Melanocyte of skin (primary cell): ENCODE results near the gene NUCKS1. TPM values are rescaled to one million over a fixed set of nuclear protein-coding genes. Genes with fewer than 3 reads are reported as not detected.

Source experiments
- small RNA-seq, 2 donors: library from RNA; depleted of rRNA; stranded (forward); fragments of <200 nt; gene quantifications; one replicate each; pipeline ENCODE3, GENCODE V24; 2012
- total RNA-seq, 2 donors: library from RNA; depleted of rRNA; stranded (reverse); fragments of >200 nt; gene quantifications; 2 replicates each; pipeline ENCODE4 v1.2.3, GENCODE V29; 2012

Gene NUCKS1
- total RNA-seq, result 100 to 1,000 TPM in 1 of 2 donors, 10 to 100 TPM in 1; 54.7 to 119 TPM

DNA sequence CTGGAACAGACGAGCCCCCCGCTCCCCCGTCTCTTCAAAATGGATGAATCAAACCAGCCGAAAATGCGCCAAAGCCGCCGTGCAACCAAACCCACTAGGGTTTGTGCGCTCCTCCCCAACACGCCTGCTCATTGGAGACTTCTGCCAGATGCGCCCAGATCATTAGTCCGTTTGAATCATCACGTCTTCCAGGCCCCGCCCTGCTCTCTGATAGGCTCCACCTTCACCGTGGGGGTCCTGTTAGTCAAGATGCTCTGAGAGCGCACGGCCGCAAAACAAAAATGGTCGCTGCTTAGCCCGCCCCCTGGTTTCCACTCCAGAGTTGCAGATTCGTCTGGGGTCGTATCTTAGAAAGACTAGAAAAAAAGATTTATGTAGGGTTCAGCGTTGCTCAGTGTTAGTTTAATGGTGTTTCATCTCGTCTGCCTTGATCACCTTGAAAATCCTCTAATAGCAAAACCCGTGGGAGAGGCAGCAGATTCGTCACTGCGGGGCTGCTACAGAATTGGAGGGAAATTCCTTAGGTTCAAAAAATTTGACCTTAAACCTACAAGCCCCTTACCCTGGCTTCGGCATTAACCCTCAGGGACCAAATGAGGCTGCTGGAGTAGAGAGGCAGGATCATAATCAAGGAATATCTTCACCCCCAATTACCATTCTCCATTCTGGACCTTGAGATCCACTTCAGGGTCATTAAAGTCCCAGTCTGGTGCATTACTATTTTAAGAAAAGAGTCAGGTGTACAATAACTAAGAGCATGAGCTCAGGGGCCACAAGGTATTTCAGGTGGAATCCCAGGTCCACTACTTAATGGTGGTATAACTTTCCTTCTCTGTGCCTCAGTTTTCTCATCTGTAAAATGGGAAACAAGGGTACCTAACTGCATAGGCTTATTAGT, at the start of gene NUCKS1:
TSS of gene NUCKS1 (minus strand) at position 45 of the 898 bp plus-strand sequence. CDS start 209 bp downstream, outside the sequence.

DNA sequence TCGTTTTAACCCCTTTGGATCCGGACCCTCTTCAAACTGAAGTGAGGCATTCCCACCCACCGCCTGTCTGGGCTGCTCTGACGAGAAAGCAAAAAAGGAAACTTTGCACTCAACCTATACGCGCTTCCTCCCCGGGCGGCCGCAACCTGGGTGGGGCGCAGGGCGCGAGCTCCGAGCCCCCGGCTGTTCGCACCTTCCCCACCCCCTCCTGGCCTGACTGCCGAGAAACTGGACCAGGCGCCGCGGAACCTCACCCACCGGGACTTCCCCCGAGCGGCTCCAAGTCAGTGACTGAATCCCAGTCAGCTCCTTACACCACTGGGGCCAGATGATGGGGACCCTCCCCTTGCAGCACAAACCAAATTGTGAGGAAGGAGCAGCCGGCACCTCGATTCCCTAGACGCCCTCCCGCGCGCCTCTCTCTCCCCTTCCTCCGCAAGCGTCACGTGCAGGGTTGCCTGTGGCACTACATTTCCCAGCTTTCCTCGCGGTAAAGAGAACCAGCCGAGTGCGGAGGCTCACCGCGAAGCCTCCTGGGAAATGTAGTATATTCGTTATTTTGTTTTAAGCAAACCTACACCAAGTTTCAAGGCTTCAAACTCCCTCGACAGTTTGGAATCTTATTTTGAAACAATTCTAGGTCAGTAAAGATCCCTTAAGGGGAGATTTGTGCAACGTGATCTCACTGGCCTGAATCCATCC, 25.2 kb upstream of the NUCKS1 start, which contains the start of gene RAB29:
TSS of gene RAB29 (minus strand) at position 468 of the 702 bp plus-strand sequence. CDS start 526 bp downstream, outside the sequence.

DNA sequence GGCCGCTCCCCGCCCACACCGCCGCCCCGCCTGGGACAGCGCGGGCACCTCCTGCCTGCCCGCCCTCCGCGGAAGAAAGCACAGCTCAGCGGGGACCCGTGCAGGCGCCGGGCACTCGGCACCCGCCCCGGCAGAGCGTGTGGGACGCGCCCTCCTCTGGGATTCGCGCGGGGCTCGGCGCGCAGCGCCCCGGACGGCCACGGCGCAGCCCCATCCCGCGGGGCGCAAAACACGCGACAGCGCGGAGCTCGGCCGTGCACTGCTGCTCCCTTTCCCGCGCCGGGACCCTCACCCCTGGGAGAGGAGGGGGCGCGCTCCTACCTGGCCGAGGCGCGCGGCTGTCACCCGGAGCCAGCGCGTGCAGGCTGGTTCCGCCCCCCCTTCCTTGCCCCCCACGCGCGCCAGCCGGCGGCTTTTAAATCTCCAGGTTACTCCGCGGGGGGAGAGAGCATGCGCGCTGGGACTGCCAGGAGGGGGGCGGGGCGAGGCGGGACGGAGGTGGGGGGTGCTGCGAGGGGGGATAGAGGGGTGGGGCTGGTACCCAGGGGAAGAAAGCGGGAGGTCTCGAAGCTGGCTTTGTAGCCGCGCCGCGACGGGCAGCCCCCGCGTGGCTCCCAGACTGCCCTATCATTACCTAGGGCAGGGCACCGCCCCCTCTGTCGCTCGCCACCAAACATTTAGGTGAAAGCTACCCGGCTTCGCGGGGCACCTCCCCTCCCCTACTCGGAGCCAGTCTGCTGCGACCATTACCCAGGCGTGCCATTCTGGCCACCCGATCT, 69.7 kb downstream of the NUCKS1 start, which contains the start of gene SLC45A3:
TSS of gene SLC45A3 (minus strand) at position 437 of the 779 bp plus-strand sequence. CDS start 15,853 bp downstream, outside the sequence.

Small RNA genes within 50 kb of the gene (small RNA-seq; reads per million reads assigned to genes)
- gene RF00017 (0 reads per million in 2 donors), gene RF00139 (0.04 to 0.06 reads per million in 2 donors)

Other genes with a start within 250 kb of the NUCKS1 start
- gene CDK18, start 245.5 kb downstream of the NUCKS1 start, total RNA-seq, result 1 to 10 TPM; 4.3 to 4.8 TPM
- 10 to 100 TPM; 16.7 to 16.9 TPM for gene ELK4, start 118.2 kb downstream of the NUCKS1 start, total RNA-seq
- 1 to 10 TPM; 1.7 to 5.7 TPM for gene SLC45A3, start 69.7 kb downstream of the NUCKS1 start, total RNA-seq
- 10 to 100 TPM; 35.1 to 44.3 TPM for gene RAB29, start 25.3 kb upstream of the NUCKS1 start, total RNA-seq
- gene SLC41A1, start 63.0 kb upstream of the NUCKS1 start, total RNA-seq, result 10 to 100 TPM; 17.0 to 17.2 TPM
- gene PM20D1, start 100.0 kb upstream of the NUCKS1 start, total RNA-seq, result not detected
- gene SLC26A9, start 193.3 kb upstream of the NUCKS1 start, total RNA-seq, result not detected